K562 (cell line): Measurements from ENCODE around the gene RSRP1. TPM values are rescaled to one million over a fixed set of nuclear protein-coding genes. Genes with fewer than 3 reads are reported as not detected.

Experiments used
- BCLAF1 ChIP-seq, 2 experiments: fragments of 450-650 bp in 1 of 2; IDR thresholded peaks; 2 replicates each; pipeline ENCODE4 v1.6.1; 2011 to 2017; ENCODE audit warnings: low read depth in 2 of 2, antibody characterized with exemption in 1 of 2, borderline replicate concordance in 1 of 2, low read length in 1 of 2, mild to moderate bottlenecking in 1 of 2, mixed read lengths in 1 of 2; ENCODE audit not compliant: control insufficient read depth in 1 of 2
- CREB3L1 ChIP-seq: fragments of 450-650 bp; IDR thresholded peaks from 2 replicates; pipeline ENCODE4 v1.6.1; 2014; ENCODE audit warnings: low read depth, mild to moderate bottlenecking, moderate library complexity, borderline replicate concordance
- E2F3 ChIP-seq: fragments of 250-450 bp; sonication (Bioruptor Pico); IDR thresholded peaks from 2 replicates; pipeline ENCODE4 v1.4.0; 2020; ENCODE audit warnings: mild to moderate bottlenecking
- IRF2 ChIP-seq: sonication (generic); formaldehyde crosslinking; IDR thresholded peaks from 2 replicates; pipeline ENCODE4 v1.8.1; 2022; ENCODE audit warnings: mild to moderate bottlenecking, missing genetic modification reagents
- MAX ChIP-seq: sonication (generic); formaldehyde crosslinking; IDR thresholded peaks from 2 replicates; pipeline ENCODE4 v1.9.0; 2022; ENCODE audit warnings: mild to moderate bottlenecking, missing genetic modification reagents
- MEF2A ChIP-seq: IDR thresholded peaks from 2 replicates; pipeline ENCODE4 v1.6.1; 2011; ENCODE audit warnings: low read depth, mild to moderate bottlenecking, low read length, moderate library complexity; ENCODE audit not compliant: control insufficient read depth
- POLR2H ChIP-seq: IDR thresholded peaks from 2 replicates; pipeline ENCODE4 v1.6.1; 2016; ENCODE audit warnings: missing genetic modification characterization, low read depth, mild to moderate bottlenecking, control low read depth, missing compliant biosample characterization, moderate library complexity
- RB1 ChIP-seq: fragments of 450-650 bp; IDR thresholded peaks from 2 replicates; pipeline ENCODE4 v1.6.1; 2017; ENCODE audit warnings: low read depth, mild to moderate bottlenecking
- TEAD1 ChIP-seq, 2 experiments: fragments of 450-650 bp in 1 of 2; sonication (generic) in 1 of 2; formaldehyde crosslinking; IDR thresholded peaks; 2 replicates each; pipeline versions ENCODE4 v1.4.0 to v1.8.0; 2020 to 2022; ENCODE audit warnings: mild to moderate bottlenecking in 2 of 2, missing genetic modification reagents in 1 of 2
- TRIM25 ChIP-seq: fragments of 450-650 bp; IDR thresholded peaks from 2 replicates; pipeline ENCODE4 v1.7.0; 2016; ENCODE audit warnings: borderline replicate concordance
- ZBTB11 ChIP-seq, 3 experiments: fragments of 200-800 bp in 1 of 3; fragments of 250-450 bp in 1 of 3; fragments of 450-650 bp in 1 of 3; sonication (Bioruptor Pico) in 1 of 3; sonication (Bioruptor generic) in 1 of 3; formaldehyde crosslinking in 1 of 3; IDR thresholded peaks; 2 replicates each; pipeline versions ENCODE4 v1.6.1 to v1.8.0; 2016 to 2022; ENCODE audit warnings: mild to moderate bottlenecking in 2 of 3, missing genetic modification characterization in 2 of 3, missing compliant biosample characterization in 1 of 3, moderate library complexity in 1 of 3
- ZNF561 ChIP-seq: fragments of 450-650 bp; formaldehyde crosslinking; conservative IDR thresholded peaks from 2 replicates; pipeline ENCODE4 v1.4.0; 2020; ENCODE audit warnings: mild to moderate bottlenecking, moderate library complexity
- ZNF589 ChIP-seq: fragments of 200-800 bp; sonication (Bioruptor generic); IDR thresholded peaks from 2 replicates; pipeline ENCODE4 v1.6.1; 2016; ENCODE audit warnings: low read depth, missing genetic modification characterization, missing compliant biosample characterization
- ZNF668 ChIP-seq: fragments of 250-450 bp; sonication (Bioruptor Pico); IDR thresholded peaks from 2 replicates; pipeline ENCODE4 v1.8.0; 2022; ENCODE audit warnings: mild to moderate bottlenecking, inconsistent platforms
- ZNF780A ChIP-seq: fragments of 250-450 bp; sonication (Bioruptor Pico); IDR thresholded peaks from 2 replicates; pipeline ENCODE4 v1.5.0; 2021; ENCODE audit warnings: mild to moderate bottlenecking
- polyA plus RNA-seq, 8 experiments: library from polyadenylated mRNA; depleted of rRNA in 4 of 8; stranded (reverse) in 5 of 8; unstranded in 3 of 8; fragments of >200 nt; fragmentation: Nextera tagmentation in 2 of 8; fragmentation: Illumina TruSeq in 1 of 8; extraction: Ambion mirVana in 2 of 8; extraction: Trizol in 1 of 8; gene quantifications; 2 replicates each; pipeline versions ENCODE4 v1.2.1 to v1.2.3, GENCODE V29; 2011 to 2014; ENCODE audit warnings: inconsistent platforms in 1 of 8, missing spikeins in 1 of 8
- total RNA-seq, 7 experiments: library from RNA; depleted of rRNA in 6 of 7; stranded (reverse); fragments of >200 nt in 6 of 7; fragmentation: Illumina TruSeq in 2 of 7; extraction: Trizol in 2 of 7; gene quantifications; 2 replicates each; pipeline versions ENCODE4 v1.2.1 to v1.2.3, GENCODE V29; 2011 to 2021; ENCODE audit warnings: low replicate concordance in 1 of 7

Gene RSRP1
- total and polyA plus RNA-seq, 9 of the 15 experiments (the other 6 are each of a cell fraction or from before 2014, with no cell fraction given), result 27.2 to 283 (median 146) TPM

GRCh38 chr1:25232027-25232865, 15.0 kb downstream of the RSRP1 start, which contains the start of gene SYF2 (continued):
- TF ChIP-seq ZBTB11 (CRISPR knock-in tag; IDR thresholded peaks at IDR 0.05), result peak in 1 of 3 experiments; percentile 85; a peak in 2 of 6 replicates
- peak; percentile 84 for TF ChIP-seq E2F3 (CRISPR knock-in tag)
- TF ChIP-seq MEF2A, result no peak
- TF ChIP-seq TRIM25, result no peak
- peak; percentile 93; the same call in 1 of the 2 replicates for TF ChIP-seq ZNF589 (CRISPR knock-in tag)
- no peak for TF ChIP-seq RB1
- 0 out of 2 replicates have a peak, but pooled peaks have one; percentile 37 for TF ChIP-seq ZNF780A
- peak in 1 of 2 experiments; percentile 91; a peak in 3 of 4 replicates for TF ChIP-seq TEAD1 (CRISPR knock-in tag; IDR thresholded peaks at IDR 0.05)
- no peak for TF ChIP-seq CREB3L1
- no peak for TF ChIP-seq IRF2 (CRISPR knock-in tag)
- no peak for TF ChIP-seq BCLAF1 (IDR thresholded peaks at IDR 0.05; ENCODE audit: borderline replicate concordance in 1 of 2, control insufficient read depth in 1 of 2, low read depth in 2 of 2, low read length in 1 of 2)
- peak; percentile 80 for TF ChIP-seq MAX (CRISPR knock-in tag)
- no peak for TF ChIP-seq ZNF561 (CRISPR knock-in tag)
- TF ChIP-seq ZNF668 (CRISPR knock-in tag), result no peak
- TF ChIP-seq POLR2H (tag), result no peak
